ENCODE results near the gene METTL16. TPM values are rescaled to one million over a fixed set of nuclear protein-coding genes. Genes with fewer than 3 reads are reported as not detected.

METTL16 gene
- total RNA-seq, 1 experiment from 2014 or later = 54.1 TPM

- TF ChIP-seq, protein P1, sequence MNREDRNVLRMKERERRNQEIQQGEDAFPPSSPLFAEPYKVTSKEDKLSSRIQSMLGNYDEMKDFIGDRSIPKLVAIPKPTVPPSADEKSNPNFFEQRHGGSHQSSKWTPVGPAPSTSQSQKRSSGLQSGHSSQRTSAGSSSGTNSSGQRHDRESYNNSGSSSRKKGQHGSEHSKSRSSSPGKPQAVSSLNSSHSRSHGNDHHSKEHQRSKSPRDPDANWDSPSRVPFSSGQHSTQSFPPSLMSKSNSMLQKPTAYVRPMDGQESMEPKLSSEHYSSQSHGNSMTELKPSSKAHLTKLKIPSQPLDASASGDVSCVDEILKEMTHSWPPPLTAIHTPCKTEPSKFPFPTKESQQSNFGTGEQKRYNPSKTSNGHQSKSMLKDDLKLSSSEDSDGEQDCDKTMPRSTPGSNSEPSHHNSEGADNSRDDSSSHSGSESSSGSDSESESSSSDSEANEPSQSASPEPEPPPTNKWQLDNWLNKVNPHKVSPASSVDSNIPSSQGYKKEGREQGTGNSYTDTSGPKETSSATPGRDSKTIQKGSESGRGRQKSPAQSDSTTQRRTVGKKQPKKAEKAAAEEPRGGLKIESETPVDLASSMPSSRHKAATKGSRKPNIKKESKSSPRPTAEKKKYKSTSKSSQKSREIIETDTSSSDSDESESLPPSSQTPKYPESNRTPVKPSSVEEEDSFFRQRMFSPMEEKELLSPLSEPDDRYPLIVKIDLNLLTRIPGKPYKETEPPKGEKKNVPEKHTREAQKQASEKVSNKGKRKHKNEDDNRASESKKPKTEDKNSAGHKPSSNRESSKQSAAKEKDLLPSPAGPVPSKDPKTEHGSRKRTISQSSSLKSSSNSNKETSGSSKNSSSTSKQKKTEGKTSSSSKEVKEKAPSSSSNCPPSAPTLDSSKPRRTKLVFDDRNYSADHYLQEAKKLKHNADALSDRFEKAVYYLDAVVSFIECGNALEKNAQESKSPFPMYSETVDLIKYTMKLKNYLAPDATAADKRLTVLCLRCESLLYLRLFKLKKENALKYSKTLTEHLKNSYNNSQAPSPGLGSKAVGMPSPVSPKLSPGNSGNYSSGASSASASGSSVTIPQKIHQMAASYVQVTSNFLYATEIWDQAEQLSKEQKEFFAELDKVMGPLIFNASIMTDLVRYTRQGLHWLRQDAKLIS (CRISPR knock-in tag; IDR thresholded peaks at IDR 0.05; ENCODE audit: borderline replicate concordance) = no peak
- TF ChIP-seq ZBTB21 (CRISPR knock-in tag; IDR thresholded peaks at IDR 0.05; ENCODE audit: borderline replicate concordance) = no peak
- TF ChIP-seq ERG (CRISPR knock-in tag; IDR thresholded peaks at IDR 0.05) = no peak
- no peak for TF ChIP-seq GTF2I (CRISPR knock-in tag; conservative IDR thresholded peaks at IDR 0.05)
- no peak for TF ChIP-seq ZNF416 (CRISPR knock-in tag; IDR thresholded peaks at IDR 0.05)
- no peak for TF ChIP-seq SP1 (CRISPR knock-in tag; conservative IDR thresholded peaks at IDR 0.05)
- no peak for TF ChIP-seq ATF2 (CRISPR knock-in tag; IDR thresholded peaks at IDR 0.05; ENCODE audit: borderline replicate concordance, low read depth)
- TF ChIP-seq E2F4 (CRISPR knock-in tag; IDR thresholded peaks at IDR 0.05; ENCODE audit: borderline replicate concordance, low read depth) = no peak
Measured at GRCh38 chr17:2444382-2444781, 67.3 kb downstream of the METTL16 start (continued).

DNA sequence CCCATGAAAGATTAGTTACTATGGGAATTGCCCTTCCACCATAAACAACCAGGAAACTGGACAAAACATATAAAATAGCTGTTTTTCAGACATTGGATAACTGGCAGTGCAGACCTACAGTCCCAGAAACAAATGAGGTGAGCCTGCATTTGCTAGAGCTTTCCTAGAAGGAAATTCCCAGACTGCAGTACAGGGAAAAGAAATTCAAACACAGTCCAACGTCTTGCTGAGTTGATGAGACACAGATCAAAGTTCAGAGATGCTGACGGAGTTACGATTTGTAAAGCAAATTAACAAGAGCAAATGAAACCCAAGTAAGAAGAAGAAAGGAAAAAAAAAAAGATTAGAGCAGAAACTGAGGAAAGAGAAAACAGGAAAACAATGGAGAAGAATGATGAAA lies 69.5 kb downstream of the METTL16 start:
- Mint-ChIP-seq H3K4me1 (no peaks in the 10 kb centered on the region), H3K4me3 (no peak overlapping the region), H3K27ac (peak overlapping the region; percentile 5; the same call in 1 of the 2 replicates), H3K36me3 (peaks cover 44% of the 10 kb centered on the region), H3K27me3 (ENCODE audit: low read depth) (no peaks in the 10 kb centered on the region), H3K9me3 (peaks cover 13% of the 10 kb centered on the region)
- ChIA-PET POLR2A (interaction anchor here (0.7 kb wide), 1 partner anchor 94 kb away, joined by 3 read pairs; no protein-coding TSS in a partner anchor), CTCF (interaction anchor here (1.0 kb wide), 1 partner anchor 89 kb away, joined by 3 read pairs; no protein-coding TSS in a partner anchor)
- DNase-seq (ENCODE audit: low spot score) (no peak), ATAC-seq (no peak)
- TF ChIP-seq TEAD1 (CRISPR knock-in tag; IDR thresholded peaks at IDR 0.05) = no peak
- TF ChIP-seq ZBTB21 (CRISPR knock-in tag; IDR thresholded peaks at IDR 0.05; ENCODE audit: borderline replicate concordance) = no peak
- TF ChIP-seq EMX1 (CRISPR knock-in tag; IDR thresholded peaks at IDR 0.05) = no peak

DNA sequence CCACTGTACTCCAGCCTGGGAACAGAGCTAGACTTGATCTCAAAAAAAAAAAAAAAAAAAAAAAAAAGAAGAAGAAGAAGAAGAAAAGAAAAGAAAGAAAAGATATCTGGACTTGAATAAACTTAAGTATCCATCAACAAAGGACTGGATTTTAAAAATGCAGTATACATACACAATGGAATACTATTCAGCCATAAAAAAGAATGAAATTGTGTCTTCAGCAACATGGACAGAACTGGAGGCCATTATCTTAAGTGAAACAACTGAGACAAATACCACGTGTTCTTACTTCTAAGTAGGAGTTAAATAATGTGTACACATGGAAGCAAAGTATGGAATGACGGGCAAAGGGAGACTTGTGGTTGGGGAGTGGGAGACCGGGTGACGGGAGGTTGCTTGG lies 70.8 kb downstream of the METTL16 start:
- H3K9me3 Mint-ChIP-seq = peaks cover 9% of the 10 kb centered on the region
- no peaks in the 10 kb centered on the region for H3K27me3 Mint-ChIP-seq (ENCODE audit: low read depth)
- peaks cover 47% of the 10 kb centered on the region for H3K36me3 Mint-ChIP-seq
- ChIA-PET POLR2A (no interaction called here), CTCF (interaction anchor here (1.8 kb wide), 1 partner anchor 25 kb away, joined by 4 read pairs; no protein-coding TSS in a partner anchor)
- H3K27ac Mint-ChIP-seq = no peak overlapping the region
- no peak overlapping the region for H3K4me3 Mint-ChIP-seq
- ATAC-seq = no peak
- no peak for DNase-seq (ENCODE audit: low spot score)
- H3K4me1 Mint-ChIP-seq = peaks cover 7% of the 10 kb centered on the region
- TF ChIP-seq ATF2 (CRISPR knock-in tag; IDR thresholded peaks at IDR 0.05; ENCODE audit: borderline replicate concordance, low read depth) (no peak), CREB1 (CRISPR knock-in tag; IDR thresholded peaks at IDR 0.05) (no peak), SOX15 (CRISPR knock-in tag; IDR thresholded peaks at IDR 0.05) (no peak), NFE2L1 (CRISPR knock-in tag; IDR thresholded peaks at IDR 0.05) (no peak), PRDM15 (CRISPR knock-in tag; IDR thresholded peaks at IDR 0.05) (no peak), NR1H2 (CRISPR knock-in tag; IDR thresholded peaks at IDR 0.05) (no peak), ETV6 (CRISPR knock-in tag; IDR thresholded peaks at IDR 0.05) (no peak), GABPB1 (CRISPR knock-in tag; IDR thresholded peaks at IDR 0.05) (no peak), ATF3 (CRISPR knock-in tag; conservative IDR thresholded peaks at IDR 0.05) (no peak)
- TF ChIP-seq, protein P2, sequence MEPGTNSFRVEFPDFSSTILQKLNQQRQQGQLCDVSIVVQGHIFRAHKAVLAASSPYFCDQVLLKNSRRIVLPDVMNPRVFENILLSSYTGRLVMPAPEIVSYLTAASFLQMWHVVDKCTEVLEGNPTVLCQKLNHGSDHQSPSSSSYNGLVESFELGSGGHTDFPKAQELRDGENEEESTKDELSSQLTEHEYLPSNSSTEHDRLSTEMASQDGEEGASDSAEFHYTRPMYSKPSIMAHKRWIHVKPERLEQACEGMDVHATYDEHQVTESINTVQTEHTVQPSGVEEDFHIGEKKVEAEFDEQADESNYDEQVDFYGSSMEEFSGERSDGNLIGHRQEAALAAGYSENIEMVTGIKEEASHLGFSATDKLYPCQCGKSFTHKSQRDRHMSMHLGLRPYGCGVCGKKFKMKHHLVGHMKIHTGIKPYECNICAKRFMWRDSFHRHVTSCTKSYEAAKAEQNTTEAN (CRISPR knock-in tag; IDR thresholded peaks at IDR 0.05) = no peak
